Measurements from ENCODE around the gene APOL1. TPM values are rescaled to one million over a fixed set of nuclear protein-coding genes. Genes with fewer than 3 reads are reported as not detected.
"Not testable (repeated sequence)": the region's sequence is repeated elsewhere in the genome, so short reads cannot be mapped to it uniquely, and the experiment has no call there.

Gene APOL1
- total and polyA plus RNA-seq, 9 of the 15 experiments (the other 6 are each of a cell fraction or from before 2014, with no cell fraction given), result 2.5 to 9.7 (median 5.6) TPM

GRCh38 chr22:36250292-36250960 is 2.5 kb upstream of the APOL1 start:
- DNase-seq (ENCODE audit: extremely low read depth in 1 of 4, low spot score in 3 of 4); H3K9ac ChIP-seq (ENCODE audit: insufficient read depth in 1 of 2, low read depth in 2 of 2, low read length in 2 of 2); in situ Hi-C loops (cut with MboI); ATAC-seq; CTCF ChIA-PET (ENCODE audit: low intra/inter-chr PET ratio); intact Hi-C loops (cut with micrococcal nuclease); H3K4me2 ChIP-seq (ENCODE audit: insufficient read depth, low read length); H3K4me3 ChIP-seq; H3K27ac ChIP-seq (ENCODE audit: extremely low read depth, low read depth, low read length); H3K36me3 ChIP-seq (ENCODE audit: control insufficient read depth, insufficient read depth, low read length); H4K20me1 ChIP-seq (replicated peaks; ENCODE audit: control insufficient read depth, insufficient read depth, low read length); FAIRE-seq; BruUV-seq (replicated peaks); H3K9me1 ChIP-seq (ENCODE audit: control insufficient read depth, insufficient read depth, low read length); H3K9me3 ChIP-seq (replicated peaks; ENCODE audit: control insufficient read depth, insufficient read depth, low read depth, low read length); H2AFZ ChIP-seq (ENCODE audit: low read depth, low read length); H3K27me3 ChIP-seq (ENCODE audit: control insufficient read depth in 2 of 2, insufficient read depth in 2 of 2, low read length in 2 of 2); POLR2A ChIA-PET: not testable (repeated sequence)
- H3K4me1 ChIP-seq (replicated peaks in 1 of 2; ENCODE audit: control insufficient read depth in 2 of 2, insufficient read depth in 2 of 2, low read length in 2 of 2), result peaks cover 8 to 18% of the 10 kb centered on the region in 2 experiments; a peak in 3 of 5 replicates
- 85% methylated on average over 17 of the region's 24 CpGs for WGBS (ENCODE audit: insufficient coverage, low coverage, missing lambda C conversion rate)
- H3K79me2 ChIP-seq (ENCODE audit: control insufficient read depth, insufficient read depth, low read length), result peaks cover 20% of the 10 kb centered on the region

- Histone ChIP-seq H3K4me1 (replicated peaks in 1 of 2; ENCODE audit: control insufficient read depth in 2 of 2, insufficient read depth in 2 of 2, low read length in 2 of 2) (peaks cover 19 to 22% of the 10 kb centered on the region in 2 experiments), H3K79me2 (ENCODE audit: control insufficient read depth, insufficient read depth, low read length) (peaks cover 25% of the 10 kb centered on the region)
- H3K9ac ChIP-seq (ENCODE audit: insufficient read depth in 1 of 2, low read depth in 2 of 2, low read length in 2 of 2); FAIRE-seq; H3K27ac ChIP-seq (ENCODE audit: extremely low read depth, low read depth, low read length); ATAC-seq; H3K4me3 ChIP-seq; DNase-seq (ENCODE audit: extremely low read depth in 1 of 4, low spot score in 3 of 4); H3K9me3 ChIP-seq (replicated peaks; ENCODE audit: control insufficient read depth, insufficient read depth, low read depth, low read length); H3K4me2 ChIP-seq (ENCODE audit: insufficient read depth, low read length); H4K20me1 ChIP-seq (replicated peaks; ENCODE audit: control insufficient read depth, insufficient read depth, low read length); H2AFZ ChIP-seq (ENCODE audit: low read depth, low read length); CTCF ChIA-PET (ENCODE audit: low intra/inter-chr PET ratio); BruUV-seq (replicated peaks); in situ Hi-C loops (cut with MboI); H3K36me3 ChIP-seq (ENCODE audit: control insufficient read depth, insufficient read depth, low read length); H3K9me1 ChIP-seq (ENCODE audit: control insufficient read depth, insufficient read depth, low read length); H3K27me3 ChIP-seq (ENCODE audit: control insufficient read depth in 2 of 2, insufficient read depth in 2 of 2, low read length in 2 of 2); intact Hi-C loops (cut with micrococcal nuclease): not testable (repeated sequence)
- WGBS (ENCODE audit: insufficient coverage, low coverage, missing lambda C conversion rate), result 64% methylated on average over 1 of the region's 7 CpGs
- POLR2A ChIA-PET, result interaction anchor here (0.9 to 3.5 kb wide), 3 partner anchors 13 to 26 kb away, joined by 3 to 15 read pairs (median 4); partner anchors contain the start of gene APOL2
These were observed 839 bp upstream of the APOL1 start for GRCh38 chr22:36251979-36252608.

Measured in K562 (cell line).